CD4-positive, alpha-beta T cell treated with Interferon alpha-2 for 1 hour (primary cell): ENCODE data around the gene DENND1A.
A peak's percentile ranks its signal among the peaks of the same experiment; 100 is the strongest.
"Not testable (repeated sequence)": the region's sequence is repeated elsewhere in the genome, so short reads cannot be mapped to it uniquely, and the experiment has no call there.

Source experiments
- DNase-seq, 2 donors: peaks; one replicate each; pipeline ENCODE4 v3.0.0-alpha.2; 2020 to 2022

The DENND1A gene

GRCh38 chr9:123643518-123643917 lies 286.4 kb downstream of the DENND1A start:
- DNase-seq = no peak

- DNase-seq = no peak
Measured at GRCh38 chr9:123642291-123643278, 287.3 kb downstream of the DENND1A start.

- DNase-seq = peak in 1 of 2 donors; percentile 9
Measured at GRCh38 chr9:123640792-123641222, 289.1 kb downstream of the DENND1A start.

GRCh38 chr9:123639743-123640142 lies 290.2 kb downstream of the DENND1A start:
- no peak for DNase-seq

DNA sequence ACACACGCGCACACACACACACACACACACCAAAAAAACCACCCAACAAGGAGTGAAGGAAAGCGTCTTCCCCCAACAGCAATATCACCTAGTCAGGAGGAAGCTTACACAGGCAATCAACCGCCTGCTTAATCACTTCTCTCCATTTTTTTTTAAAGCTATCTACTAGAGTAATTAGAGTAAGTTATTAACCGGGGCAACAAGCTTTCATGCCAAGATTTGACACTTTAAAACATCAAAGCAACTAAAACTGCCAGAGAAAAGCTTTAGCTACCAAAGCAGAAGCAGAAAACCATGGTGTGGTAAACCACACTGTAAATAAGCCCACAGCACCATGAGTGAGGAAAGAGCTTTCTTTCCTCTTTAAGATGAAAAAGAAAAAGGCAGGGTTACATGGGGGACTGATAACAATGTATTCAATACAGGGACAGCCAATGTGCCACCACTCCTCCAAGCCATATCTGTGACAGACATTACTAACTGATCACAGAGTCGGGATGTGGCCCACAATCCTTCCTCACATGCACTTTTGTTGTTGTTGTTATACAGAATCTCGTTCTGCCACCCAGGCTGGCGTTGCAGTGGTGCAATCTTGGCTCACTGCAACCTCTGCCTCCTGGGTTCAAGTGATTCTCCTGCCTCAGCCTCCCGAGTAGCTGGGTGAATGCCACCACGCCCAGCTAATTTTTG lies 291.8 kb downstream of the DENND1A start:
- DNase-seq = peak in 1 of 2 donors; percentile 58

- DNase-seq = no peak
Measured at GRCh38 chr9:123637606-123637944, 292.4 kb downstream of the DENND1A start.

DNA sequence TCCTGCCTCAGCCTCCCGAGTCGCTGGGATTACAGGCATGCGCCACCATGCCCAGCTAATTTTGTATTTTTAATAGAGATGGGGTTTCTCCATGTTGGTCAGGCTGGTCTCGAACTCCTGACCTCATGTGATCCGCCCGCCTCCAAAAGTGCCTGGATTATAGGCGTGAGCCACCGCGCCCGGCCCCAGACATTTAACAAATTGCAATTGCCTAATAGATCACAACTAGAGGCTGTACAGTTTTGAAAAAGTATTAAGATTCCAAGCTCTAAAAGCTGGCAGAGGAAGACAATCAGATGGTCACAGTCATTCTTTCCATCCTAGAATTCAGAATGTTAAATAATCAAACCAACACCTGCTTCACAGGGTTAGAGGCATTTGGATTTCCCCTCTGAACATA lies 293.1 kb downstream of the DENND1A start:
- not testable (repeated sequence) for DNase-seq

DNA sequence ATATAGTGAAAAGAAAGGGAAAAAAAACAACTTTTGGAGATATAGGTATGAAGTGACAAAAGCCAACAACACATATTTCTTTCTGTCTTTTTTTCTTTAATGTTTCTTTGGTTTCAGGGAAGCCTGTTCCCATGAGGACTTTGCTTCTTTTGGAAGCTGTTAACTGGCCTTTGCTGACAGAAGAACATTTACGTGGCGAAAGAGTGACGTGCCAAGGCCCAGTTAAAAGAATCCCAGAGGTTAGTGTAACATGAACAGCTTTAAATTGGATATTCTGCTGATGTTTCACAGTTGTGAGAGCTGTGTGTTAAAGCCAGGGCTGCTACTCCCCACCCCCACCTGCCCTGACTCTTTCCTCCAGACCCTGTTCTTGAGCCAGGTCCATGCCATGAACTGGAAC lies 298.1 kb downstream of the DENND1A start:
- no peak for DNase-seq

DNA sequence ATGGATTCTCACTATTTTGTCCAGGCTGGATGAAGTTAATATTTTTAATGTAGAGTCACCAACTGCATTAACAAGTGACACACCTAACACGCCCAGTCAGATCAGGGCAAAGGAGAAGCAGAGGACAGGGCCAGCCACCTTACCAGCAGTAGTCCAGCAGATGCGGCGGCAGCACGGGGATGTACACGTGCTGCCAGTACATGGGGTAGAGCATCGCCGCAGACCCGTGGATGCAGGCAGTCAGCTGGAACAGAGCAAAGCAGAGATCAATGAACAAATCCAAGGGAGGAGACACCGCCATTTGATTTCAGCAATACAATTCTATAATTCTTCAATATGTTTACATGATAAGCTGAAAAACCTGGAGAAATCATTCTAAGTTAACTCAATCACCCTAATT lies 299.7 kb downstream of the DENND1A start:
- no peak for DNase-seq

GRCh38 chr9:123629531-123629930 lies 300.4 kb downstream of the DENND1A start:
- no peak for DNase-seq

DNA sequence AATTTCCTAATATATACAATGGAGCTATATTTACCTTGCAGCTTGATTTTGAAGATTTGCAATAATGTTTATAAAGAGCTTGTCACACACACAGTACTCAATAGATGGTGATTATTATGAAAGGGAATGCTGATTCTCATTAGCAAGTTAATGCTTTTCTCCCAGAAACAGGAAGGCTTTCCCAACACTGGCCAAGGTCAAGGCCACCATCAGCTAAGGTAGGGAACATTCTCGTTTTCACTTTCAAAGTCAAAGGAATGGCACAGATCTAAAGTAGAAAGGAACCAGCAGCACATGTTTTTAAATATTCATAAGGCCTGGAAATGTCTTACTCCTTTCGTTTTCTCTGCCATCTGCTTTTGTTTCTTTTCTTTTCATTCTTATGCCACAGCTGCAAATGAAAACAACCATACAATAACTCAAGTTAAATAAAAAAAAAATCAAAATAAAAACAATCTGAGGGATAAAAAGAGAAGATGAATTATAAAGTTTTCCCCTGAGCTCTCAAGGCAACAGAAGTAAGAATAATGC lies 307.1 kb downstream of the DENND1A start:
- no peak for DNase-seq

- no peak for DNase-seq
Measured at GRCh38 chr9:123620239-123620638, 309.7 kb downstream of the DENND1A start.

DNA sequence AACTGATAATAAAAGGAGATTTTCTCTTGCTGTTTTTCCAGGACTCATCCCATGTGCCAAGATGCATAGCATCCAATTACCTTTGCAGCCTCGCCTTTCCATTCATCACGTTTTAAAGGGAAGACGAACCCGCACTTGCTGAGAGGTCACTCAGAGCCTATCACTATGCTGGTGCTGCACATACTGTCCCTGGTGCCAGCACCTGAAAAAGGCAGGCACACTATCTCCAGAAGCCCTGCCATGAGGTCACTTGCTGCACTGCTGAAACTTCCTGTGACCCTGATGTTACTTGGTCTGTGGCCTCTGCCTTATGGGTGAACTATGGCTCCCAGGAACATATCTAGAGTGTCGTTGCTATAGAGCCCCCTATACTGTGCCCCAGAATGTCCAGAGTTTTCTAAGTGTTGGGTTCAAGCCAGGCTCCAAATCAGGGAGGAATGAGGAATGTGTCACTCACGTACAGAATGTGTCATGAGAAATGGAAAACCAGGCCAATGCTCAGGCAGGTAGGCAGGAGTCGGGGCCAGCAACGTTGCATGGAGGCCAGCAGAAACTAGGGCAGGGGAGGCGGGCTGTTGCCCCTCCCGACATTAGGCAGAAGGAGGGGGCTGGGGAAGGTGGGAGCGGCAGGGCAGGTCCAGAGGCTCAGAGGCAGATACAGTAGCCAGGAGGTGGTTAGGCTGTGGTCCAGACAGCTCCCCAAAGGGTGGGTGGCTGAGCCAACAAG lies 311.8 kb downstream of the DENND1A start:
- no peak for DNase-seq

DNA sequence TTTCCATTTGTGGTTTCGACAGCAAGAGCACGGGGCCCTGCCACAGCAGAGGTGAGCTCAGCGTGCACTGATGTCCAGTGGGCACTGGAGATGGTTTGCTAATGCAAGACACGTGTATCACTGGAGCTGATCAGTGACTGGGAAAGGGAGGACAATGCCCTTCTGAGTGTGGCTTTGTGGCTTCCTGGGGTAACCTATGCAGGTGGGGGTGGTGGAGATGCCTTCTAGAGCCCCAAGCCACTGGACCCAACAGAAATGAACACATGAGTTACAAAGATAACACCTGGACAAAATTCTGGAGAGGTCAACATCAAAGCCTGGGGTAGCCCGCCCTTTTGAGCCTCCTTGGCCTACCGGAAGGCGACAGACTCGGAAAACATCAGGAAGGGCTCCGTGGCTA lies 312.6 kb downstream of the DENND1A start:
- no peak for DNase-seq

- DNase-seq = no peak
Measured at GRCh38 chr9:123616707-123617106, 313.2 kb downstream of the DENND1A start.

DNA sequence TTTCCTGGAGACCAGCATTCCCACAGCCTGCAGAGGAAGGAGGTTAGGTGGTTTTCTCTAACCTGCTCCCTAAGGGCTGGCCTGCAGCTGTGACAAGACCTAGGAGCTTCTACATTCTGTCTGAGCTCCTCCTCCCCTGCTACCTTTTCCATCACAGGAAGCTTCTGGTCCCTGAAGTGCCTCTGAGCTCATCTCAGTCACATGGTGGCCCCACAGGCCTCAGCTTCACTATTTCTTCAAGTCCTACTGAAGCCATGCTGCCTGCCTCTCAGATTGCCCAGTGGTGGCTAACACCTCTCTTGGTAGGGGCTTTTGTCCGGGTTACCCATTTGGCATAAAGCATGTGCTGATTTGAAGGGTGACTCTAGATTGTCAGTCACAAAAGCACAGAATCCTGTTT lies 314.5 kb downstream of the DENND1A start:
- no peak for DNase-seq

DNA sequence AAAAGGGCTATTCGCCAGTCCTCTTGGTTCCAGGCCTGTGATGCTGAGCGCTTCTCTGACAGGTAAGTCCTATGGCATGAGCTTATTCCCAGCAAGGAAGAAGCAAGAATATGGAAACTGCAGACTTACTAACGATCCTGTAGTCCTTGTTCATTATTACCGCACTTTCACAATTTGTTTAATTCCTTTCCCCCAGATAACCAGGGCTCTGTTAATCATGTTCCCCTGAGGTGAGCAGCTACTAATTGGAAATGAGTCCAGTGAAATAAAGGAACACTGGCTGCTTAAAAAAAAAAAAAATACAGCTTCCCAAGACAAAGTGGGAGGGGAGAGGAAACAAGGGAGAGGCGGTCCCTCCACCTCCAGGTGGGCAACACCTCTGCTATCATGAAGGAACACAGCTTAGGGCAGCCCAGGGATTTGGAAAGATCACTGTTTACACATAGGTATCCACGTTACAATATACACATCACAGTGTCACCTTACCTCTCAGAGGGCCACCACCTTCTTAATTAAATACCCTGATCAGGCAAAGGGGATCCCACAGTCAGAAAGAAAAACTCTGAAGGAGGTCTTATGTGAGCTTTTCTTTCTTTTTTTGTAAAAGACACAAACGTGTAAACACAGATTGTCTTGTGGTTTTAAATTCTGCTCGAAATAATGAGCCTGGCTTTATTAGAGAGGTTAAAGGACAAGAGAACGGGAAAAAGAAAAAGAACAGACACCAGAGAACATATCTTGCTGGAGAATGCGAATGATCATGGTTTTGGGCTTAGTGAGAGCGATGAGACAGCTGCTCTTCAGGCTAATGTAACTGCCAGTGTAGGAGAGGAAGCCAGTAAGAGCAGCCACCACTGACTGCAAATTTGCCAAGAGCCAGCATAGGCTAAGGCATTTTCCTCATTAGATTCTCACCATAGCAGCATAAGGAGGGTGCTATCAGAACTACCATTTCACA lies 315.3 kb downstream of the DENND1A start:
- DNase-seq = no peak

GRCh38 chr9:123611226-123611625 lies 318.7 kb downstream of the DENND1A start:
- DNase-seq = no peak

- DNase-seq = no peak
Measured at GRCh38 chr9:123609844-123610243, 320.1 kb downstream of the DENND1A start.

- DNase-seq = peak in 1 of 2 donors; percentile 12
Measured at GRCh38 chr9:123608104-123608503, 321.8 kb downstream of the DENND1A start.

- DNase-seq = no peak
Measured at GRCh38 chr9:123607479-123607878, 322.4 kb downstream of the DENND1A start.

- DNase-seq = no peak
Measured at GRCh38 chr9:123606141-123606540, 323.8 kb downstream of the DENND1A start.
